HepG2 (cell line): ENCODE measurements around the gene MTPN.

Experiments used
- KDM1A ChIP-seq: IDR thresholded peaks from 2 replicates; pipeline ENCODE4 v1.6.1; 2016; ENCODE audit warnings: missing compliant biosample characterization
- SMYD3 ChIP-seq: sonication (generic); formaldehyde crosslinking; IDR thresholded peaks from 2 replicates; pipeline ENCODE4 v1.8.1; 2023; ENCODE audit warnings: mild to moderate bottlenecking, missing genetic modification reagents
- TF ChIP-seq, protein P1 (sequence below): sonication (generic); formaldehyde crosslinking; IDR thresholded peaks from 2 replicates; pipeline ENCODE4 v1.5.0; 2020; ENCODE audit warnings: mild to moderate bottlenecking, missing genetic modification reagents, moderate library complexity

DNA sequence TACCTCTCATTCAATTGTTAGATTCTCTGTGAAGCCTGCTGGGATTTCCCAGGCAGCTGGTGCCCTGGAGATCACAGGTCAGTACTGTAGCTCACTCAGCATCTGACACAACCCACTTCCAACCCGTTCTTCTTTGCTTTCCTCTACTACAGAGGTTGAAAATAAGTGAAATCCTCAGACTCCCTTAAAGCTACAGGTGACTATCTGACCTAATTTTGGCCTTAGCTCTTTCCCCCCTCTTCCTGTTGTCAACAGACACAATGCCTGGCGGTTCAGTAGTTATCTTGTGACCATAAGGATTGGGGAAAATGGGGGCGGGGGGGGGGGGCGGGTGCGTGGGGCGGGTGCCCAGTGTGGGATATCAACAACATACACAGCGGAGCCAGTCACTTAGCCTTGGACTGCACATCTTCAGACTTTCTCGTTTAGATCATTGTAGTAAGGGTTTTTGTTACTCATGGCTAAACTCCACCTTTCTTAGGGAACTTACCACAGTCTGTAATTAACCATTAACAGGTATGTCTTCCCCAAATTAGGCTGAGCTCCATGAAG lies 37.8 kb downstream of the MTPN start:
- no peak for TF ChIP-seq KDM1A (CRISPR knock-in tag)
- TF ChIP-seq SMYD3 (CRISPR knock-in tag) = no peak
- TF ChIP-seq, protein P1, sequence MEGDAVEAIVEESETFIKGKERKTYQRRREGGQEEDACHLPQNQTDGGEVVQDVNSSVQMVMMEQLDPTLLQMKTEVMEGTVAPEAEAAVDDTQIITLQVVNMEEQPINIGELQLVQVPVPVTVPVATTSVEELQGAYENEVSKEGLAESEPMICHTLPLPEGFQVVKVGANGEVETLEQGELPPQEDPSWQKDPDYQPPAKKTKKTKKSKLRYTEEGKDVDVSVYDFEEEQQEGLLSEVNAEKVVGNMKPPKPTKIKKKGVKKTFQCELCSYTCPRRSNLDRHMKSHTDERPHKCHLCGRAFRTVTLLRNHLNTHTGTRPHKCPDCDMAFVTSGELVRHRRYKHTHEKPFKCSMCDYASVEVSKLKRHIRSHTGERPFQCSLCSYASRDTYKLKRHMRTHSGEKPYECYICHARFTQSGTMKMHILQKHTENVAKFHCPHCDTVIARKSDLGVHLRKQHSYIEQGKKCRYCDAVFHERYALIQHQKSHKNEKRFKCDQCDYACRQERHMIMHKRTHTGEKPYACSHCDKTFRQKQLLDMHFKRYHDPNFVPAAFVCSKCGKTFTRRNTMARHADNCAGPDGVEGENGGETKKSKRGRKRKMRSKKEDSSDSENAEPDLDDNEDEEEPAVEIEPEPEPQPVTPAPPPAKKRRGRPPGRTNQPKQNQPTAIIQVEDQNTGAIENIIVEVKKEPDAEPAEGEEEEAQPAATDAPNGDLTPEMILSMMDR (CRISPR knock-in tag) = no peak
